DND-41 (cell line): ENCODE data around the gene BTRC.
A peak's percentile ranks its signal among the peaks of the same experiment; 100 is the strongest.

Experiments
- ATAC-seq: fragments of 200-7000 bp; cut with Tn5 transposase; 3 replicates; pipeline ENCODE4 v1.9.1; 2021; ENCODE audit warnings: low read depth; ENCODE audit not compliant: insufficient read depth
- DNase-seq: peaks from one replicate; pipeline ENCODE4 v3.0.0-alpha.2; 2020
- H2AFZ ChIP-seq: 2 replicates; pipeline ENCODE4 v1.6.0; 2012; ENCODE audit warnings: low read depth, low read length
- H3K27ac ChIP-seq: 2 replicates; pipeline ENCODE4 v1.5.1; 2012; ENCODE audit warnings: low read length, inconsistent platforms
- H3K27me3 ChIP-seq: fragments of 200-600 bp; sonication (generic); 2 replicates; pipeline ENCODE4 v1.6.0; 2012; ENCODE audit warnings: low read length, mild to moderate bottlenecking, inconsistent platforms; ENCODE audit not compliant: insufficient read depth, poor library complexity
- H3K36me3 ChIP-seq: 2 replicates; pipeline ENCODE4 v1.5.1; 2012; ENCODE audit warnings: low read length, inconsistent platforms; ENCODE audit not compliant: insufficient read depth
- H3K4me1 ChIP-seq: 2 replicates; pipeline ENCODE4 v1.5.1; 2012; ENCODE audit warnings: mild to moderate bottlenecking, low read length; ENCODE audit not compliant: insufficient read depth
- H3K4me2 ChIP-seq: 2 replicates; pipeline ENCODE4 v1.6.0; 2012; ENCODE audit warnings: mild to moderate bottlenecking, moderate library complexity, low read length, inconsistent platforms; ENCODE audit not compliant: insufficient read depth
- H3K4me3 ChIP-seq, 2 experiments: fragments of 200-600 bp in 1 of 2; shearing (Covaris generic) in 1 of 2; 2 replicates each; pipeline ENCODE4 v1.5.1; 2012 to 2016; ENCODE audit warnings: inconsistent platforms in 2 of 2, low read length in 2 of 2, mild to moderate bottlenecking in 2 of 2, low read depth in 1 of 2, moderate library complexity in 1 of 2
- H3K79me2 ChIP-seq: 2 replicates; pipeline ENCODE4 v1.6.0; 2012; ENCODE audit warnings: low read length, inconsistent platforms; ENCODE audit not compliant: insufficient read depth
- H3K9ac ChIP-seq: 2 replicates; pipeline ENCODE4 v1.6.0; 2012; ENCODE audit warnings: low read depth, mild to moderate bottlenecking, inconsistent platforms, low read length, moderate library complexity
- H3K9me3 ChIP-seq: 2 replicates; pipeline ENCODE4 v1.5.1; 2012; ENCODE audit warnings: low read length, moderate library complexity, mild to moderate bottlenecking, inconsistent platforms; ENCODE audit not compliant: insufficient read depth, severe bottlenecking
- H4K20me1 ChIP-seq: 2 replicates; pipeline ENCODE4 v1.6.0; 2012; ENCODE audit warnings: low read length; ENCODE audit not compliant: insufficient read depth
- EZH2 ChIP-seq: IDR thresholded peaks from 3 replicates; pipeline ENCODE4 v1.6.1; 2012; ENCODE audit warnings: borderline replicate concordance, low read depth, mild to moderate bottlenecking, moderate library complexity, low read length, inconsistent platforms; ENCODE audit not compliant: severe bottlenecking
- TF ChIP-seq, protein P1 (sequence below): IDR thresholded peaks from 2 replicates; pipeline ENCODE4 v1.5.1; 2012; ENCODE audit warnings: borderline replicate concordance, low read length, moderate library complexity, mild to moderate bottlenecking; ENCODE audit not compliant: poor library complexity, severe bottlenecking; ENCODE audit errors: extremely low read depth

BTRC gene

DNA sequence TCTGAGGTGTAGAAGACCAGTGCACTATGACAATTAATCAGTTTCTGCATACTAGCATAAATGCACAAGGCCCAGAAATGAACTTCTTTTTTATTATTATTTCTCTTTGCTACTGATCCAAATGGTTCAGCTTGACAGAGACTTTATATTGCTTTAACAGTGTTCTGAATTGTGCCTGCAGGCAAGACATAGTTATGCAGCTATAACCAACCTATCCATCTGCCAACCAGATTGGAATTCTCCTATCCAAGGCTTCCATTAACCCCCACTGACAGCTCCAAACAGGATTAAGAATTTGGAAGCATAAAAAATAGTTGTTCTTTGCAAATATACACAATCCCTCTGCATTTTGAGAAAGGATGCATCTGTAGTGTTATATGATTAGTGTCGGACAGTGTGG is 98.2 kb downstream of the BTRC start:
- DNase-seq (no peak), ATAC-seq (no peak)
- Histone ChIP-seq H3K9me3 (no peaks in the 10 kb centered on the region), H3K79me2 (no peaks in the 10 kb centered on the region; the same call in 1 of the 2 replicates), H3K27ac (no peak overlapping the region), H3K27me3 (no peaks in the 10 kb centered on the region), H3K36me3 (no peaks in the 10 kb centered on the region), H2AFZ (no peak overlapping the region), H3K4me2 (no peak overlapping the region), H4K20me1 (peaks cover 11% of the 10 kb centered on the region; the same call in 1 of the 2 replicates), H3K4me1 (peaks cover 9% of the 10 kb centered on the region), H3K4me3 (no peak overlapping the region), H3K9ac (no peak overlapping the region)
- TF ChIP-seq, protein P1, sequence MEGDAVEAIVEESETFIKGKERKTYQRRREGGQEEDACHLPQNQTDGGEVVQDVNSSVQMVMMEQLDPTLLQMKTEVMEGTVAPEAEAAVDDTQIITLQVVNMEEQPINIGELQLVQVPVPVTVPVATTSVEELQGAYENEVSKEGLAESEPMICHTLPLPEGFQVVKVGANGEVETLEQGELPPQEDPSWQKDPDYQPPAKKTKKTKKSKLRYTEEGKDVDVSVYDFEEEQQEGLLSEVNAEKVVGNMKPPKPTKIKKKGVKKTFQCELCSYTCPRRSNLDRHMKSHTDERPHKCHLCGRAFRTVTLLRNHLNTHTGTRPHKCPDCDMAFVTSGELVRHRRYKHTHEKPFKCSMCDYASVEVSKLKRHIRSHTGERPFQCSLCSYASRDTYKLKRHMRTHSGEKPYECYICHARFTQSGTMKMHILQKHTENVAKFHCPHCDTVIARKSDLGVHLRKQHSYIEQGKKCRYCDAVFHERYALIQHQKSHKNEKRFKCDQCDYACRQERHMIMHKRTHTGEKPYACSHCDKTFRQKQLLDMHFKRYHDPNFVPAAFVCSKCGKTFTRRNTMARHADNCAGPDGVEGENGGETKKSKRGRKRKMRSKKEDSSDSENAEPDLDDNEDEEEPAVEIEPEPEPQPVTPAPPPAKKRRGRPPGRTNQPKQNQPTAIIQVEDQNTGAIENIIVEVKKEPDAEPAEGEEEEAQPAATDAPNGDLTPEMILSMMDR = no peak
- TF ChIP-seq EZH2 = no peak

- Histone ChIP-seq H3K4me3 (no peak overlapping the region), H3K4me1 (peaks cover 9% of the 10 kb centered on the region), H3K9ac (no peak overlapping the region), H3K36me3 (no peaks in the 10 kb centered on the region), H3K4me2 (no peak overlapping the region), H4K20me1 (peaks cover 11% of the 10 kb centered on the region; the same call in 1 of the 2 replicates), H3K27me3 (no peaks in the 10 kb centered on the region), H3K79me2 (no peaks in the 10 kb centered on the region; the same call in 1 of the 2 replicates), H3K9me3 (no peaks in the 10 kb centered on the region), H3K27ac (no peak overlapping the region), H2AFZ (no peak overlapping the region)
- TF ChIP-seq, protein P1 = no peak
- TF ChIP-seq EZH2 = no peak
- ATAC-seq (peak; percentile 78), DNase-seq (no peak)
These were observed 98.6 kb downstream of the BTRC start for GRCh38 chr10:101452593-101452992.

DNA sequence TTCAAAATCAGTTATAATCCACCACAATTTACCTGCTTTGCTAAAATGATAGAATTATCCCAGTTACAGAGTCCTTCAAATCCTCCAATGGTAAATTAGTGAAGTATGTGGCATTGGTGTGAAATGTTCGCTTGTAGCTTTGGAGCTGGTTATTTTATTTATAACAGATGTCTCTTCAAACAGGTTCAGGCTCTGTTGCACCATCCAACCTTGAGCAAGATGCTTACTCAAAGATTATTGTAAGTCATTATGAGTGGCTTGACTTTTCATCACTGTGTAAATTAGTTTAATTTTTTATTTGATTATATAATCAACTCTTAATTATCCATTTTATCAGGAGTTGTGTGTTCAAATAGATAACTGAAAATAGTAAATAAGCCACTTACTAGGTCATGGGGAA is 99.4 kb downstream of the BTRC start:
- no peaks in the 10 kb centered on the region for H3K9me3 ChIP-seq
- TF ChIP-seq EZH2 = no peak
- TF ChIP-seq, protein P1 = no peak
- H3K27ac ChIP-seq = no peak overlapping the region
- no peak overlapping the region for H3K4me2 ChIP-seq
- H3K79me2 ChIP-seq = no peaks in the 10 kb centered on the region; the same call in 1 of the 2 replicates
- peaks cover 11% of the 10 kb centered on the region; the same call in 1 of the 2 replicates for H4K20me1 ChIP-seq
- H2AFZ ChIP-seq = no peak overlapping the region
- DNase-seq (no peak), ATAC-seq (no peak)
- H3K4me1 ChIP-seq = peaks cover 9% of the 10 kb centered on the region
- H3K4me3 ChIP-seq = no peak overlapping the region
- H3K9ac ChIP-seq = no peak overlapping the region
- no peaks in the 10 kb centered on the region for H3K27me3 ChIP-seq
- no peaks in the 10 kb centered on the region for H3K36me3 ChIP-seq
